CD4-positive, alpha-beta T cell treated with Interleukin-6 for 4 hours (primary cell): ENCODE results near the gene NIPBL.
"Not testable (repeated sequence)": the region's sequence is repeated elsewhere in the genome, so short reads cannot be mapped to it uniquely, and the experiment has no call there.

Experiments
- DNase-seq: peaks from one replicate; pipeline ENCODE4 v3.0.0-alpha.2; 2020; ENCODE audit warnings: mixed read lengths

NIPBL gene

GRCh38 chr5:37043693-37044092, 167.1 kb downstream of the NIPBL start:
- no peak for DNase-seq

- DNase-seq = no peak
Observed at GRCh38 chr5:37044120-37044519, 167.6 kb downstream of the NIPBL start.

- DNase-seq = no peak
Observed at GRCh38 chr5:37045703-37046102, 169.1 kb downstream of the NIPBL start.

- DNase-seq = no peak
Observed at GRCh38 chr5:37047947-37048346, 171.4 kb downstream of the NIPBL start.

- no peak for DNase-seq
Observed at GRCh38 chr5:37054391-37054790, 177.8 kb downstream of the NIPBL start.

- DNase-seq = no peak
Observed at GRCh38 chr5:37055383-37055990, 178.9 kb downstream of the NIPBL start.

GRCh38 chr5:37056762-37057161, 180.2 kb downstream of the NIPBL start:
- no peak for DNase-seq

GRCh38 chr5:37060030-37060429, 183.5 kb downstream of the NIPBL start:
- no peak for DNase-seq

GRCh38 chr5:37063739-37064138, 187.2 kb downstream of the NIPBL start:
- DNase-seq = no peak

- no peak for DNase-seq
Observed at GRCh38 chr5:37064442-37064841, 187.9 kb downstream of the NIPBL start.

- no peak for DNase-seq
Observed at GRCh38 chr5:37071487-37071886, 194.9 kb downstream of the NIPBL start.

- no peak for DNase-seq
Observed at GRCh38 chr5:37071901-37072581, 195.5 kb downstream of the NIPBL start.

- DNase-seq = no peak
Observed at GRCh38 chr5:37075399-37075950, 198.9 kb downstream of the NIPBL start.

GRCh38 chr5:37077146-37077545, 200.6 kb downstream of the NIPBL start:
- no peak for DNase-seq

- DNase-seq = no peak
Observed at GRCh38 chr5:37080697-37081096, 204.1 kb downstream of the NIPBL start.

GRCh38 chr5:37082977-37083376, 206.4 kb downstream of the NIPBL start:
- not testable (repeated sequence) for DNase-seq

- DNase-seq = not testable (repeated sequence)
Observed at GRCh38 chr5:37086026-37086425, 209.5 kb downstream of the NIPBL start.

- no peak for DNase-seq
Observed at GRCh38 chr5:37086466-37087173, 210.1 kb downstream of the NIPBL start.

GRCh38 chr5:37088009-37088408, 211.4 kb downstream of the NIPBL start:
- no peak for DNase-seq

GRCh38 chr5:37090123-37090726, 213.7 kb downstream of the NIPBL start:
- DNase-seq = no peak

- no peak for DNase-seq
Observed at GRCh38 chr5:37090781-37091180, 214.2 kb downstream of the NIPBL start.

GRCh38 chr5:37093795-37094194, 217.2 kb downstream of the NIPBL start:
- not testable (repeated sequence) for DNase-seq

GRCh38 chr5:37099267-37099666, 222.7 kb downstream of the NIPBL start:
- not testable (repeated sequence) for DNase-seq
